HG02870 (cell line): ENCODE data around the gene KRTAP17-1.

Experiments used
- ATAC-seq: cut with Tn5 transposase; IDR thresholded peaks from one replicate; pipeline ENCODE4 v1.9.1; 2021; ENCODE audit warnings: mild to moderate bottlenecking, moderate library complexity; ENCODE audit not compliant: unreplicated experiment

The KRTAP17-1 gene

GRCh38 chr17:41333098-41333497 lies 17.6 kb upstream of the KRTAP17-1 start:
- ATAC-seq = no peak

GRCh38 chr17:41332239-41332638 lies 16.7 kb upstream of the KRTAP17-1 start:
- ATAC-seq = no peak

GRCh38 chr17:41331606-41332005 lies 16.1 kb upstream of the KRTAP17-1 start:
- no peak for ATAC-seq

- ATAC-seq = no peak
Measured at GRCh38 chr17:41329279-41329948, 13.9 kb upstream of the KRTAP17-1 start.

- no peak for ATAC-seq
Measured at GRCh38 chr17:41328207-41328606, 12.7 kb upstream of the KRTAP17-1 start.

GRCh38 chr17:41327411-41328120 lies 12.1 kb upstream of the KRTAP17-1 start:
- no peak for ATAC-seq

- no peak for ATAC-seq
Measured at GRCh38 chr17:41326173-41327145, 10.9 kb upstream of the KRTAP17-1 start.

- ATAC-seq = no peak
Measured at GRCh38 chr17:41325611-41326010, 10.1 kb upstream of the KRTAP17-1 start.

GRCh38 chr17:41325126-41325525 lies 9.6 kb upstream of the KRTAP17-1 start:
- ATAC-seq = no peak

GRCh38 chr17:41324180-41325075 lies 8.9 kb upstream of the KRTAP17-1 start:
- no peak for ATAC-seq

GRCh38 chr17:41322903-41323895 lies 7.7 kb upstream of the KRTAP17-1 start:
- ATAC-seq = no peak

- no peak for ATAC-seq
Measured at GRCh38 chr17:41322094-41322902, 6.8 kb upstream of the KRTAP17-1 start.

GRCh38 chr17:41318231-41318630 lies 2.7 kb upstream of the KRTAP17-1 start:
- ATAC-seq = no peak

GRCh38 chr17:41315814-41316445 lies 420 bp upstream of the KRTAP17-1 start:
- no peak for ATAC-seq

GRCh38 chr17:41311111-41311510 lies 4.4 kb downstream of the KRTAP17-1 start:
- no peak for ATAC-seq

GRCh38 chr17:41308918-41309359 lies 6.6 kb downstream of the KRTAP17-1 start, which contains the start of gene KRTAP16-1:
TSS of gene KRTAP16-1 (minus strand) at chr17:41309309. CDS start at chr17:41309253, 56 bp downstream.
- no peak for ATAC-seq

GRCh38 chr17:41308251-41308917 lies 7.1 kb downstream of the KRTAP17-1 start:
- no peak for ATAC-seq
